ENCODE data around the gene MTG1. TPM values are rescaled to one million over a fixed set of nuclear protein-coding genes. Genes with fewer than 3 reads are reported as not detected.

Gene MTG1, protein sequence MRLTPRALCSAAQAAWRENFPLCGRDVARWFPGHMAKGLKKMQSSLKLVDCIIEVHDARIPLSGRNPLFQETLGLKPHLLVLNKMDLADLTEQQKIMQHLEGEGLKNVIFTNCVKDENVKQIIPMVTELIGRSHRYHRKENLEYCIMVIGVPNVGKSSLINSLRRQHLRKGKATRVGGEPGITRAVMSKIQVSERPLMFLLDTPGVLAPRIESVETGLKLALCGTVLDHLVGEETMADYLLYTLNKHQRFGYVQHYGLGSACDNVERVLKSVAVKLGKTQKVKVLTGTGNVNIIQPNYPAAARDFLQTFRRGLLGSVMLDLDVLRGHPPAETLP
- total RNA-seq (10 to 100 TPM; 17.2 to 28.9 (median 21.3) TPM), polyA plus RNA-seq (10 to 100 TPM; 62.2 to 62.9 TPM)

DNA sequence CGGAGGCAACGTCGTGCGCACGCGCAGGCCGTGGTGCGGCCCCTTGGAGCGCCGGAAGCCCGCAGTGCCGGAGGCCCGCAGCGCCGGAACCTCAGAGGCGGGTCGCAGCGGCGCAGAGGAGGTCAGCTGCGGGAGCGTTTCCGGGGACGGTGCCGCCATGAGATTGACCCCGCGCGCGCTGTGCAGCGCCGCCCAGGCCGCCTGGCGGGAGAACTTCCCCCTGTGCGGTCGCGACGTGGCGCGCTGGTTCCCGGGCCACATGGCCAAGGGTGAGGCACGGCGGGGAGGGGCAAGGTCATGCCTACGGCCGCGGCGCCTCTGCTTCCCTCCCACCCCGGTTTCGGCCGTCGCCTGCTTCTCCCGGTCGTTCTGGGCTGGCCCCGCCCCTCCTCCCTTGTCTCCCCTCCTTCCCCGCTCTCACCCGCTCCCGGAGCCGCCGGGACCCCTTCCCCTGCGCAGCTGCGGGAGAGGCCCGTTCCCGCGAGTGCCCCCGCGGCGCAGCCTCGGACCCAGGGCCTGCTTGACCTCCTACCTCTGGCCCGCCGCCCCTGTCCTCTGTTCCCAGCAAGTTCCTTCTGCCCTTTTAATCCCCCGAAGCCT, at the start of gene MTG1:
Gene MTG1, plus strand, starts transcription at position 94 of the 600 bp plus-strand sequence. Its CDS starts 64 bp downstream, at position 158.
- TF ChIP-seq, protein P1, sequence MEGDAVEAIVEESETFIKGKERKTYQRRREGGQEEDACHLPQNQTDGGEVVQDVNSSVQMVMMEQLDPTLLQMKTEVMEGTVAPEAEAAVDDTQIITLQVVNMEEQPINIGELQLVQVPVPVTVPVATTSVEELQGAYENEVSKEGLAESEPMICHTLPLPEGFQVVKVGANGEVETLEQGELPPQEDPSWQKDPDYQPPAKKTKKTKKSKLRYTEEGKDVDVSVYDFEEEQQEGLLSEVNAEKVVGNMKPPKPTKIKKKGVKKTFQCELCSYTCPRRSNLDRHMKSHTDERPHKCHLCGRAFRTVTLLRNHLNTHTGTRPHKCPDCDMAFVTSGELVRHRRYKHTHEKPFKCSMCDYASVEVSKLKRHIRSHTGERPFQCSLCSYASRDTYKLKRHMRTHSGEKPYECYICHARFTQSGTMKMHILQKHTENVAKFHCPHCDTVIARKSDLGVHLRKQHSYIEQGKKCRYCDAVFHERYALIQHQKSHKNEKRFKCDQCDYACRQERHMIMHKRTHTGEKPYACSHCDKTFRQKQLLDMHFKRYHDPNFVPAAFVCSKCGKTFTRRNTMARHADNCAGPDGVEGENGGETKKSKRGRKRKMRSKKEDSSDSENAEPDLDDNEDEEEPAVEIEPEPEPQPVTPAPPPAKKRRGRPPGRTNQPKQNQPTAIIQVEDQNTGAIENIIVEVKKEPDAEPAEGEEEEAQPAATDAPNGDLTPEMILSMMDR (IDR thresholded peaks at IDR 0.05): no peak
- DNase-seq (peak; percentile 90 to 99 (median 97)), ATAC-seq (peak; percentile 96 to 99 (median 98)), FAIRE-seq (no peak)
- Histone ChIP-seq H3K27ac (peak within 1 kb of the TSS; percentile 70 to 77 (median 72)), H3K4me3 (peak within 1 kb of the TSS; percentile 71 to 93 (median 84)), H3K27me3 (no peaks in the 10 kb centered on the region), H3K9me3 (no peaks in the 10 kb centered on the region), H3K4me1 (peaks cover 0 to 6% (median 6%) of the 10 kb centered on the region in 3 donors), H3K36me3 (peaks cover 0 to 3% (median 0%) of the 10 kb centered on the region in 3 donors)
- intact Hi-C loops (cut with DNase I): no loop called here
- WGBS, 2 donors: 0% methylated on average over 50 to 69 of the region's 69 CpGs

DNA sequence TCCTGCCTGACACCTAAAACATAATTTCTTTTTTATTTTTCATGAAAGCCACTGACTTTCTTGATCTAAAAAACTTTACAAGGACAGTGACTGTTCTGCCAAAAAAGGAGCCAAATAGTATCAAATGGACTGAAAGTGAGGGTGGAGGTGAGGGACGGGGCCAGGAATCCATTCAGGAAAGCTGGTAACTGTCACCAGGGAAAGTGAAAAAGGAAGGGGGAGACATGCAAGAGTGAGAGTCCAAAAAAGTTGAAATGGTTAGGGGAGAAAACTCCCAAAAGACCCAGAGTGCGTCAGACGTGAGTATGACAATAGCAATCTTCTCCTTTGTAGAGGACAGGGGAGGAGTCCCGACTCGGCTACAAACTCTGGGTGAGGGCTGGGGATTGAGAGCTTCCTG, 49.7 kb upstream of the MTG1 start:
- peaks cover 0 to 5% (median 2%) of the 10 kb centered on the region in 4 donors for H3K27me3 ChIP-seq
- H3K4me3 ChIP-seq: no peak overlapping the region
- intact Hi-C loops (cut with DNase I): no loop called here
- TF ChIP-seq, protein P1 (IDR thresholded peaks at IDR 0.05): no peak
- DNase-seq (no peak), FAIRE-seq (no peak), ATAC-seq (no peak)
- no peaks in the 10 kb centered on the region for H3K36me3 ChIP-seq
- H3K9me3 ChIP-seq: no peaks in the 10 kb centered on the region
- H3K4me1 ChIP-seq: no peaks in the 10 kb centered on the region
- no peak overlapping the region for H3K27ac ChIP-seq
- WGBS, 2 donors: 61 to 66% methylated on average over 5 of the region's 5 CpGs

DNA sequence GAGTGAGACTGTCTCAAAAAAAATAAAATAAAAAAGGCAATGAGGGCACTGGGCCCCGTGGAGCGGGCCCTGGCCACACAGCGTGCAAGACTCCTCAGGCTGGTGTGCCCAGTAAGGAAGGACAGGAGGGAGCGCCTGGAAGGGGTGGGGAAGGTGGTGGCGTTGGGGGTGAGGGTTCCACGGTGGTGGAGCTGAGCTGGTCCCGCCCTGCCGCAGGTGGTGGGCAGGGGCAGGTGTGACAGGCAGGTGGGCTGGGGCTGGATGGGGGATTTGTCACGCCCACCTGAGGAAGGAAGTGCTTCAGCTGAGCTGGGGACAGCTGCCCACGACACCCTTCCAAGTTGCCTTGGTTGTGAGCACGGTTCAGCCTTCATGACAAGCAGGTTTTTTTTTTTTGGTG, 47.5 kb upstream of the MTG1 start:
- no peak overlapping the region for H3K4me3 ChIP-seq
- no peaks in the 10 kb centered on the region for H3K4me1 ChIP-seq
- FAIRE-seq: no peak
- H3K27ac ChIP-seq: no peak overlapping the region
- DNase-seq: no peak
- peaks cover 0 to 4% (median 0%) of the 10 kb centered on the region in 4 donors for H3K27me3 ChIP-seq
- TF ChIP-seq, protein P1 (IDR thresholded peaks at IDR 0.05): no peak
- no peak for ATAC-seq
- no peaks in the 10 kb centered on the region for H3K9me3 ChIP-seq
- no peaks in the 10 kb centered on the region for H3K36me3 ChIP-seq
- intact Hi-C loops (cut with DNase I): no loop called here
- 63 to 64% methylated on average over 10 to 11 of the region's 11 CpGs for WGBS, 2 donors

DNA sequence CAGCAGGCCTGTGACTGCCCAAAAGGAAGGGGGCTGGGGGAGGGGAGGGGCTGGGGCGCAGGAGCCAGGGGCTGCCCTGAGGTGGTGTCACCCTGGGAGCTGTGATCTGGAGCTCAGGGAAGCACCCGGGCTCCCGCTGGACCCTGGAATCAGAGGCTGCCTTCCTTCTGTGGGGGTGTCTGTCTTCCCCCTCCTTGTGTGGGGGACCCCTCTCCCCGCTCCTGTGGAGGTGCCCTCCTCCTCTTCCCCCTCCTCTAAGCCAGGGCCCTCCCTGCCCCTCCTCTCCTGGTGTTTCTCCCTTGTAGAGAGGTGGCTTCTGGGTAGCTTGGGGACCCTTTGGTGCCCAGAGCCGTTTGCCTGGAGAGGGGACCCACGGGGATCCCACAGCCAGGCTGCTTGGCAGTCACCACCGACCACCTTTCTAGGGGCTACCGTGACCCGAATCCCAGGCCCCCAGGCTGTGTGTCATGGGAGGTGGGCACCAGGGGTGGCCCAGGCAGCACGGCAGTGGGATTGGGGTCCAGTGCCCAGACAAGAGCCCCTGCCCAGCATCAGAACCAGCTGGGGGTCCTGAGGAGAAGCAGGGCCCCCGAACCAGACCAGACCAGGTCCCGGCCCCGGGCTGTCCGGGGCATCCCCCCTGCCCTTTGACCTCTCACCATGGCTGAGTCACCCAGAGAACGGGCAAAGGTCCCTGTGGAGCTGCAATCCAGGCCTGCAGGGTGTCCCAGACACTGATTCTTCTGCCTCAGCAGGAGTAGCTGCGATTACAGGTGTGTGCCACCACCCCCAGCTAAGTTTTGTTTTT, 46.0 kb upstream of the MTG1 start:
- no peaks in the 10 kb centered on the region for H3K9me3 ChIP-seq
- H3K27me3 ChIP-seq: peaks cover 0 to 4% (median 0%) of the 10 kb centered on the region in 4 donors
- WGBS, 2 donors: 40 to 53% methylated on average over 12 to 16 of the region's 16 CpGs
- no peaks in the 10 kb centered on the region for H3K4me1 ChIP-seq
- DNase-seq: no peak
- TF ChIP-seq, protein P1 (IDR thresholded peaks at IDR 0.05): no peak
- no peak overlapping the region for H3K27ac ChIP-seq
- H3K4me3 ChIP-seq: no peak overlapping the region
- H3K36me3 ChIP-seq: no peaks in the 10 kb centered on the region
- intact Hi-C loops (cut with DNase I): no loop called here
- no peak for FAIRE-seq
- ATAC-seq: no peak

Measured in pancreas (tissue), 10 donors.